ENCODE data around the gene PSORS1C2. TPM values are rescaled to one million over a fixed set of nuclear protein-coding genes. Genes with fewer than 3 reads are reported as not detected.
A peak's percentile ranks its signal among the peaks of the same experiment; 100 is the strongest.
"Not testable (repeated sequence)": the region's sequence is repeated elsewhere in the genome, so short reads cannot be mapped to it uniquely, and the experiment has no call there.

PSORS1C2 gene
- total RNA-seq, 1 donor = not detected

DNA sequence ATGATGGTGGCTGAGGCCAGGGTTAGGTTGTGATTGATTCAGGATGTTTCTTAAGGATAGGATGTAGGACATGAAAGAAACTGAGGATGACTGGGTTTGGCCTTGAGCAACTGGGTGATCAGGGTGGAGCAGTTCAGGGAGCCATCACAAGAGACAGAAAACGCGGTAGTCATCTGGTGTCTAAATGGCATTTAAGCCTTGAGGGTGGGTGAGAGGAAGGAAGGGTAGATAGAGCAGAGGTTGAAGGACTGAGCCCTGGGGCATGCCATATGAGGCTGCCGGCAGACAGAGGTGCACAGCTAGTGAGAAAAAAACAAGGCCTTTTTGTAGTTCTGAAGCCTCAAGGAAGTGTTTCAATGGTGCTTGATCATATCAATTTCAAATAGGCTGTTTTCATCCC, 29.7 kb upstream of the PSORS1C2 start:
- no peak for DNase-seq (ENCODE audit: low read depth in 2 of 3, low spot score in 2 of 3)

DNA sequence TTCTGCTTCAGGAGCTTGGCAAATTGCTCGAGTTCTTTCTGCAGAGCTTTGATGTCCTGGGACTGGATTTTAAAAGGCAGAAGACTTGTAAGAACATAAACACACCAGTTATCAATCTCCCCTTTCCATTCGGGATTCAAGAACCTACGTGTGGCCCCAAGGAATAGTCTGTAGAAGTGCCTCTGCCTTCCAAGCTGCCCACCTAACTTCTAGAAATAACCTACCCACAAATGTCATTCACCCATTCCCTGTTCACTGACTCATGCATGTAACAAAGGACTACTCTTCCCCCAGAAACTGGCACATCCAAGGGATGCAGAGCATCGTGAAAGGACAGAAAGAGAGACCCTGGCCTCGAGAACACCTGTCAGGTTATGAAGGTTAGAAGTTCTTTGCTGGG, 27.1 kb upstream of the PSORS1C2 start:
- no peak for DNase-seq (ENCODE audit: low read depth in 2 of 3, low spot score in 2 of 3)

GRCh38 chr6:31165064-31165832, 26.4 kb upstream of the PSORS1C2 start:
- not testable (repeated sequence) for DNase-seq (ENCODE audit: low read depth in 2 of 3, low spot score in 2 of 3)

DNA sequence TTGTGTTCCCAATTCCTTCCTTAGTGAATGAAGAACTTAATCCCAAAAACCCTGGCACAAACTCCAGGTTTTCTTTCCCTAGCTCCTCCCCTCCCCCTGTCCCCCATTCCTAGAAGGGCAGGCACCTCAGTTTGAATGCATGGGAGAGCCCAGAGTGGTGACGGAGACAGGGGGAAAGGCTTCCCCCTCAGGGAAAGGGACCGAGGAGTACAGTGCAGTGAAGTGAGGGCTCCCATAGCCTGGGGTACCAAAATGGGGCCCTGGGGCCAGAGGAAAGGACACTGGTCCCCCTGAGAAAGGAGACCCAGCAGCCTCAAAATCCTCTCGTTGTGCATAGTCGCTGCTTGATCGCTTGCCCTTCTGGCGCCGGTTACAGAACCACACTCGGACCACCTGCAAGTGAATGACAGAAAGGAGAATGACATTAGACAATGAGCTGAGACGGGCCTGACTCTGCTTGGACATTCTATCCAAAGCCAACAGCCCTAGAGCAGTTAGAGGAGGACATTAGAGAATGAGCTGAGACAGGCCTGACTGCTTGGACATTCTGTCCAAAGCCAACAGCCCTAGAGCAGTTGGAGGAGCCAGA, 25.7 kb upstream of the PSORS1C2 start:
- not testable (repeated sequence) for DNase-seq (ENCODE audit: low read depth in 2 of 3, low spot score in 2 of 3)

- DNase-seq (ENCODE audit: low read depth in 2 of 3, low spot score in 2 of 3) = no peak
These were observed 25.1 kb upstream of the PSORS1C2 start for GRCh38 chr6:31163922-31164321.

GRCh38 chr6:31162463-31163165, 23.7 kb upstream of the PSORS1C2 start:
- no peak for DNase-seq (ENCODE audit: low read depth in 2 of 3, low spot score in 2 of 3)

- DNase-seq (ENCODE audit: low read depth in 2 of 3, low spot score in 2 of 3) = no peak
These were observed 22.6 kb upstream of the PSORS1C2 start for GRCh38 chr6:31161216-31162126.

GRCh38 chr6:31158863-31159855, 20.3 kb upstream of the PSORS1C2 start:
- DNase-seq (ENCODE audit: low read depth in 2 of 3, low spot score in 2 of 3) = peak in 2 of 3 donors; percentile 10 to 20

DNA sequence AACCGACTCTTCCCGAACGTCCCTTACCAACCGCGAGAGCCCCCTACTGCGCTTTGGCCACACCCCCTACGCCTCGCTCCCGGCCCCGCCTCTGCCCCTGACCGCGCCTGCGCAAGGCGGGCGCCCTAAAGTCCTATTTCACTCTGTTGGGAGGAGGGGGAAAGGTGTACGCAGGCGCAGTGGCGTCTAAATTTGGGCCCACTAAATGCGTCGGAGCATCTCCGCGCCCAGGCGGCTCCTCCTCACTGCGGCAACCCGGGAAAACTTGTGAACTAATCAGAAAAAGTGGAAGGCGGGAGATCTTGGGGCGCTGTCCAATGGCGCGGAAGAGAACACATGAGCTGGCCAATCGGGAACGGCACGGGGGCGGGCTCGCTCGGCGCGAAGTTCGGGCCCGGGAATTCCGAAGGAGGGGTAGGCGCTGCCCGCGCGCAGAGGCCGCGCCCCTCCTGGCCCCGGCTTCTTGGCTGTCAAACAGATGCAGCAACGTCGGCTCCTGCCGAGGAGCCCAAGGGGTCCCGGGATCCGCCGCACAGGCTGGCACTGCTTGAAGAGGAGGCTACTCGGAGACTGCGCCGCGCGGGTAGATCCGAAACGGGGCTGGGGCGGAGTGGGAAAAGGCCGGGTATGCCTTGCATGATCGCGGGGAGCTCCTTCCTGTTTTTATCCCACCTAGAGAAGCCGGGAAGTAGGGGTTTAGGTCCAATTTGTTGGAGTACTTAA, 19.4 kb upstream of the PSORS1C2 start, which contains the start of gene TCF19:
TCF19 (plus strand) TSS at position 450 of the 723 bp plus-strand sequence. CDS start 881 bp downstream, outside the sequence.
- peak; percentile 96 to 100 (median 99) for DNase-seq (ENCODE audit: low read depth in 2 of 3, low spot score in 2 of 3)

- no peak for DNase-seq (ENCODE audit: low read depth in 2 of 3, low spot score in 2 of 3)
These were observed 18.8 kb upstream of the PSORS1C2 start, which contains the start of gene CCHCR1 for GRCh38 chr6:31157513-31158139. CCHCR1 (minus strand) TSS chr6:31157802; CDS start chr6:31157600, 202 bp downstream.

GRCh38 chr6:31156641-31157040, 17.8 kb upstream of the PSORS1C2 start:
- DNase-seq (ENCODE audit: low read depth in 2 of 3, low spot score in 2 of 3) = no peak

DNA sequence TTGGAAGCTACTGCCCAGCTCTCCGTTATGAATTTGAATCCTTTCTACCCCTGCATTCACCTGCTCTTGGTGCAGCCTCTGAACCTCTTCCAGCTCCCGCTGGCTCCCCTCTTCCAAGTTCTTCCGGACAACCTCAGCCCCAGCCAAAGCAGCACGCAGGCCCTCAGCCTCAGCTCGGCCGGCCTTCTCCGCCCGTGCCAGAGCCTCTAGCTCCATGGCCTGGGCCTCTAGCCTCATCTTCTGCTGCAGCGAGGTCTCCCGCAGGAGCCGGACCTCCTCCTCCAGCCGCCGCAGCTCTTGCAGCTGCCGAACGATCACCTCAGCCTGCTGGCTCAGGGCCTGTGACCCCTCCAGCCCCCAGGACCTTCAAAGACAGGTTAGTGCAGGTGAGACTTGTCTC, 15.6 kb upstream of the PSORS1C2 start:
- no peak for DNase-seq (ENCODE audit: low read depth in 2 of 3, low spot score in 2 of 3)

- no peak for DNase-seq (ENCODE audit: low read depth in 2 of 3, low spot score in 2 of 3)
These were observed 13.9 kb upstream of the PSORS1C2 start for GRCh38 chr6:31152781-31153180.

- DNase-seq (ENCODE audit: low read depth in 2 of 3, low spot score in 2 of 3) = no peak
These were observed 11.1 kb upstream of the PSORS1C2 start for GRCh38 chr6:31149827-31150447.

DNA sequence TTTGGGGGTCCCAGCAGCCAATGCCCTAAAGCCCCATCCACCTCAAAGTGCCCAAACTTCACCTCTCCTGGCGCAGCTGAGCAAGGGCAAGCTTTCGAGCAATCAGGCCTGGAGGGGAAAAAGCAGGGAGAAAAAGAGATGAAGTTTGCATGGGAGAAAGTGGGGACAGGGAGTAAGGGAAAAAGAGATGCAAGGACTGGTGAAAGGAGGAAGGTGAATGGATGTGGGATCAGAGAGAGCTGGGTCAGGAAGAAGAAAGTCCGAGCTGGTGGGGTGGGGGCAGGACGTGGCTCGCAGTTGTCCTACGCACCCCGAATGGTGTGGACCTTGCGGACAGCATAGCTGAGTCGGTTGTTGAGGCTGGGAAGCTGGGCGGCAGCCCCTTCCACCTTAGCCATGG, 6.5 kb upstream of the PSORS1C2 start:
- DNase-seq (ENCODE audit: low read depth in 2 of 3, low spot score in 2 of 3) = no peak

GRCh38 chr6:31144970-31145340, 6.1 kb upstream of the PSORS1C2 start:
- DNase-seq (ENCODE audit: low read depth in 2 of 3, low spot score in 2 of 3) = no peak

DNA sequence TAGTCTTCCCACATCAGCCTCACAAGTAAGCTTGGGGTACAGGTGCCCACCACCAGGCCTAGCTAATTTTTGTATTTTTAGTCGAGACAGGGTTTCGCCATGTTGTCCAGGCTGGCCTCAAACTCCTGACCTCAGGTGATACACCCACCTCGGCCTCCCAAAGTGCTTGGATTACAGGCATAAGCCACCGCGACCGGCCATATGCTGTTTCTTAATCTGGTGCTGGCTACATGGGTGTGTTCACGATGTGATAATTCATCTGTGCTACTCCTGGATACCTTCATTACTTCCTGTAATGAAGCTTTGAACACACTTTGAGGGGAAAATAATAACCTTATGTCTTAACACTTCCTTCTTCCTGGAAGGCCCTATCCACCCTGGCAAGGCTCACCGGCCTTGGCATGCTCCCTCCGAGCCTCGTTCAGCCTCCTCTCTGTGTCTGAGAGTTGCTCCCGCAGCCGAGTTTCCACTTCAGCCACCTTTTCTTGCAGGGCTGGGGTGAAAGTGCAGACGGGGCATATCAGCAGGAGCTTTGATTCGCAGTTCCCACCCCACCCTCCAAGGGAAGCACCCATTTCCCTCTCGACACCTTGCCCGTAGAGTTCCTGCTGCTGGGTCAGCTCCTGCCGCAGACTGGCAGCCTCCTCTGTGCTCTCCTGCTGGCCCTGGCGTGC, 5.6 kb upstream of the PSORS1C2 start:
- no peak for DNase-seq (ENCODE audit: low read depth in 2 of 3, low spot score in 2 of 3)

All from hematopoietic multipotent progenitor cell (in vitro differentiated cells).